Lower lobe of right lung (tissue), 2 donors: ENCODE results near the gene DTX1. TPM values are rescaled to one million over a fixed set of nuclear protein-coding genes. Genes with fewer than 3 reads are reported as not detected.

Experiments
- ATAC-seq, 2 donors: fragments of 200-7000 bp; cut with Tn5 transposase; one replicate each; pipeline ENCODE4 v1.9.1; 2020 to 2022; ENCODE audit warnings: mild to moderate bottlenecking in 2 of 2, moderate library complexity in 2 of 2
- DNase-seq: peaks from one replicate; pipeline ENCODE4 v3.0.0-alpha.2; 2020
- H3K27ac ChIP-seq: fragments of 200-600 bp; one replicate; pipeline ENCODE4 v1.8.0; 2022
- H3K27me3 ChIP-seq: fragments of 200-600 bp; one replicate; pipeline ENCODE4 v1.8.0; 2022; ENCODE audit warnings: low read depth
- H3K36me3 ChIP-seq: fragments of 200-600 bp; one replicate; pipeline ENCODE4 v1.8.0; 2022; ENCODE audit warnings: mild to moderate bottlenecking
- H3K4me1 ChIP-seq: fragments of 200-600 bp; one replicate; pipeline ENCODE4 v1.8.0; 2022
- H3K4me3 ChIP-seq: fragments of 200-600 bp; one replicate; pipeline ENCODE4 v1.8.0; 2022; ENCODE audit warnings: mild to moderate bottlenecking
- H3K9me3 ChIP-seq: fragments of 200-600 bp; one replicate; pipeline ENCODE4 v1.8.0; 2022
- intact Hi-C: fragments of 100-400 bp; cut with DNase I; formaldehyde crosslinking; loops from one replicate; pipeline ENCODE4 v1.11.0; 2022
- total RNA-seq: library from RNA; stranded (reverse); fragmentation: NEBNext Ultra II Directional; extraction: Animal tissue kit (Norgen Biotek cat#: 25700); gene quantifications from one replicate; pipeline ENCODE4 v1.2.1, GENCODE V29; 2021
- TF ChIP-seq, protein P1 (sequence below): fragments of 200-600 bp; IDR thresholded peaks from one replicate; pipeline ENCODE4 v1.8.0; 2022; ENCODE audit warnings: antibody characterized with exemption, mild to moderate bottlenecking
- donor health status: DM: no; HTN: yes; CAD: no; lungs with severe emphysema.

DTX1 gene
- total RNA-seq, 1 donor from 2014 or later, result 6.8 TPM

DNA sequence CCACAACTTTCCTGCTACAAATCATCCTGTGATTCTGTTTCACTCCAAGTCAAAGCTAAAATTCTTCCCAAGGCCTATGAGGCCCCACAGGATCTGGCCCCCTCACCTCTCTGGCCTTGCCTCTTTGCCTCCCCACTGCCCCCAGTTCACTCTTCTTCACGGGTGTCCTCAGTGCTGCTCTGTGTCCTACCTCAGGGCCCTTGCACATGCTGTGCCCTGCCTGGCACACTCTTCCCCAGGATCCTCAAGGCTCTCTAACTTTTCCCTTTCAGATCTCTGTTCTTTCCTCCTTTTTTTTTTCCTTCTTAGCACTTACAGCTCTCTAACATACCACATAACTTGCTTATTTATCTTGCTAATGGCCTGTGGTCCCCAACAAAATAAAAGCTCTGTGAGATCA lies 49.8 kb downstream of the DTX1 start:
- H3K4me1 ChIP-seq, result no peaks in the 10 kb centered on the region
- intact Hi-C loops, result no loop called here
- TF ChIP-seq, protein P1, sequence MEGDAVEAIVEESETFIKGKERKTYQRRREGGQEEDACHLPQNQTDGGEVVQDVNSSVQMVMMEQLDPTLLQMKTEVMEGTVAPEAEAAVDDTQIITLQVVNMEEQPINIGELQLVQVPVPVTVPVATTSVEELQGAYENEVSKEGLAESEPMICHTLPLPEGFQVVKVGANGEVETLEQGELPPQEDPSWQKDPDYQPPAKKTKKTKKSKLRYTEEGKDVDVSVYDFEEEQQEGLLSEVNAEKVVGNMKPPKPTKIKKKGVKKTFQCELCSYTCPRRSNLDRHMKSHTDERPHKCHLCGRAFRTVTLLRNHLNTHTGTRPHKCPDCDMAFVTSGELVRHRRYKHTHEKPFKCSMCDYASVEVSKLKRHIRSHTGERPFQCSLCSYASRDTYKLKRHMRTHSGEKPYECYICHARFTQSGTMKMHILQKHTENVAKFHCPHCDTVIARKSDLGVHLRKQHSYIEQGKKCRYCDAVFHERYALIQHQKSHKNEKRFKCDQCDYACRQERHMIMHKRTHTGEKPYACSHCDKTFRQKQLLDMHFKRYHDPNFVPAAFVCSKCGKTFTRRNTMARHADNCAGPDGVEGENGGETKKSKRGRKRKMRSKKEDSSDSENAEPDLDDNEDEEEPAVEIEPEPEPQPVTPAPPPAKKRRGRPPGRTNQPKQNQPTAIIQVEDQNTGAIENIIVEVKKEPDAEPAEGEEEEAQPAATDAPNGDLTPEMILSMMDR, result no peak
- H3K9me3 ChIP-seq, result no peaks in the 10 kb centered on the region
- DNase-seq, result no peak
- H3K4me3 ChIP-seq, result no peak overlapping the region
- no peaks in the 10 kb centered on the region for H3K36me3 ChIP-seq
- peaks cover 23% of the 10 kb centered on the region for H3K27me3 ChIP-seq
- H3K27ac ChIP-seq, result no peak overlapping the region
- ATAC-seq, result no peak

DNA sequence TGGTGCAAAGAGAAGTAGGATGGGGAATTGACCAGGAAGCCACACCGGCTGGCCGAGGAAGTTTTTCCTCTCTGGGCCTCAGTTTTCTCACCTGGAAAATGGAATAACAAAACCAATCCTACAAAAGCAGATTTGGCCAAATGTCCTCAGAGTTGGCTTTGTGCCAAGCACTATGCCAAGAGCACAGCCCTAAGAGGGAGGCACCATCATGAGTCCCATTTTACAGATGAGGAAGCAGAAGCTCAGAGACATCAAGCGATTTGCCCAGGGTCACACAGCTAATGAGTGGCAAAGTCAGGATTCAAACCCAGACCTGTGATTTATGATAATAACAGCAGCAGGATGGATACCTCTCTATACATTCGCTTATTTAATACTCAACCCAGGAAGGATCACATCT lies 51.8 kb downstream of the DTX1 start:
- H3K4me3 ChIP-seq, result no peak overlapping the region
- no peaks in the 10 kb centered on the region for H3K4me1 ChIP-seq
- ATAC-seq (no peak), DNase-seq (no peak)
- no peak overlapping the region for H3K27ac ChIP-seq
- H3K9me3 ChIP-seq, result no peaks in the 10 kb centered on the region
- H3K36me3 ChIP-seq, result no peaks in the 10 kb centered on the region
- H3K27me3 ChIP-seq, result peaks cover 22% of the 10 kb centered on the region
- TF ChIP-seq, protein P1, result no peak
- intact Hi-C loops, result no loop called here

DNA sequence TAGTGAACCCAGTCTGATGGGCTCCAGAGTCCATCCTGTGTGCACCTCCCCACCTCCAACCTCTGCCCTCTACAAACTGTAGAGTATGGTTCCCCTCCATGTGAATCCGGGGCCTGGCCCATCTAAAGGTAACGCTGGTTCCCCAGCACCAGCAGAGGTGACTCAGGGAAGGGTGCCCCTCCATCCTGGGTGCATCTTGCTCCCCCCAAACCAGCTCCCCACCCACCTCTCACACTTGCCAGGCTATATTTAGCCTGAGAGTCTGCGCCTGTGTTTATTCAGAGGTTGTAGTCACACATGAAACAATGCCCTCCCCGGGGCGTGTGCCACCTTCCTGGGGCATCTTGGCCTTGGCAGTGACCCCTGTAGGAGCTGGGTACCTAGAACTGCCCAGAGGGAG lies 52.8 kb downstream of the DTX1 start:
- Histone ChIP-seq H3K36me3 (no peaks in the 10 kb centered on the region), H3K9me3 (no peaks in the 10 kb centered on the region), H3K27ac (no peak overlapping the region), H3K4me1 (no peaks in the 10 kb centered on the region), H3K27me3 (peaks cover 11% of the 10 kb centered on the region), H3K4me3 (no peak overlapping the region)
- ATAC-seq (no peak), DNase-seq (no peak)
- intact Hi-C loops, result no loop called here
- TF ChIP-seq, protein P1, result no peak

DNA sequence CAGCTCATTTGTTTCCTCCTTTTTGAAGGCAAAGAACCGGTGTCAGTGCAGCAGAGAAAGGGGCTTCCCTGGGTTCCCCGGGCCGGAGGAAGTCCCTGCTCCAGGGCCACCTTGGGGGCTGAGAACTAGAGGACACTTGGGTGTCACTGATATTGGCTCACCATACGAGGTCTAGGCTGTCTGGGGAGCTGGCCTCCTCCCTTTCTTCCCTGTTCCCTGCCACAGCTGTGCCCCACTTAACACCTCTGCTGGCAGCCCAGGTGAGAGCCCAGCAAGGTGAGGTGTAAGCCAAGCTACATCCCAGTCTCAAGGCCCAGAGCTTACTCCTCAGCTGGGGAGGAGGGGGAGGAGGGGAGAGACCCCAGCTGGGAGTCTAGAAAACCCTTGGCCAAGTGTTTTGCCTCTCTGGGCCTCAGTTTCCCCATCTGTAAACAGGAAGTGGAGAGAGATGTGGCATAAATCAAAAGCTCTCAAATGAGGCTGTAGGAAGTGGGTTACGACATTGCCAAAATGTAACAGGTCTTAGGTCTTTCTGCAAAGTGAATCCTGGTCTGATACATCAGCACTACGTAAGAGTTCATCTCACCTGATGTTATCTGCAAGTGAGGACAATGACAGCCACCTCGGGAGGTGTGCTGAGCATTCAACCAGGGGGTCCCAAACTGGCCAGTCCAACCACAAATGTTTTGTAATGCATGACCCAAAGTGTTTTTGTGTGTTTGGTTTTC lies 53.5 kb downstream of the DTX1 start:
- Histone ChIP-seq H3K4me1 (no peaks in the 10 kb centered on the region), H3K36me3 (no peaks in the 10 kb centered on the region), H3K4me3 (no peak overlapping the region), H3K27me3 (peaks cover 10% of the 10 kb centered on the region), H3K9me3 (no peaks in the 10 kb centered on the region), H3K27ac (no peak overlapping the region)
- DNase-seq, result no peak
- ATAC-seq, result no peak
- intact Hi-C loops, result no loop called here
- TF ChIP-seq, protein P1, result no peak

DNA sequence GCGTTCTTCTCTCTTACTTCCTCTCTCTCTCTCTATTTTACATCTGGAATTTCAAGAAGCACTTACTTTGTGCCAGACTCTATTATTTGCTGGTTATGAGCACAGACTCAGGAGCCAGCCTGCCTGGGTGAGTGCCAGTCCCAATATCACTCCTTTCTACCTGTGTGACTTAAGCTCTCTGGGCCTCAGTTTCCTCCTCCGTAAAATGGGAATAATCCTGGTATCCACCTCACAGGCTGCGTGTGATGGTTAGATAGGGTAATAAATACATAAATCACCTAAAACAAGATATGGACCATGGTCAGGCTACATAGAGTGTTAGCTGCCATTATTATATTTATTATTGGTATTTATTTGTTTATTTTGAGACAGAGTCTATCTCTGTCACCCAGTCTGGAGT lies 54.7 kb downstream of the DTX1 start:
- no peak for ATAC-seq

More for the DNA sequence above, 54.7 kb downstream of the DTX1 start:
- Histone ChIP-seq H3K36me3 (no peaks in the 10 kb centered on the region), H3K27ac (no peak overlapping the region), H3K4me3 (no peak overlapping the region), H3K27me3 (no peaks in the 10 kb centered on the region), H3K4me1 (no peaks in the 10 kb centered on the region), H3K9me3 (no peaks in the 10 kb centered on the region)
- TF ChIP-seq, protein P1, result no peak
- DNase-seq, result no peak
- intact Hi-C loops, result no loop called here
